GM23338 (cell line): Measurements from ENCODE around the gene RAD21L1. TPM values are rescaled to one million over a fixed set of nuclear protein-coding genes. Genes with fewer than 3 reads are reported as not detected.
A peak's percentile ranks its signal among the peaks of the same experiment; 100 is the strongest.

ENCODE experiments used
- ATAC-seq: fragments of 200-7000 bp; cut with Tn5 transposase; 3 replicates; pipeline ENCODE4 v1.9.1; 2020
- DNase-seq: peaks from one replicate; pipeline ENCODE4 v3.0.0-alpha.2; 2015; ENCODE audit warnings: low spot score
- H2AFZ ChIP-seq: fragments of 200-600 bp; sonication (generic); 2 replicates; pipeline ENCODE4 v1.8.0; 2016; ENCODE audit warnings: antibody characterized with exemption, mild to moderate bottlenecking, moderate library complexity
- H3F3A ChIP-seq: fragments of 200-600 bp; sonication (generic); replicated peaks from 2 replicates; pipeline ENCODE4 v1.8.0; 2017; ENCODE audit warnings: antibody characterized with exemption, mixed run types, low read depth
- H3K27ac ChIP-seq: fragments of 200-600 bp; sonication (generic); 2 replicates; pipeline ENCODE4 v1.6.1; 2016; ENCODE audit warnings: low read depth
- H3K27me3 ChIP-seq: fragments of 200-600 bp; sonication (generic); 2 replicates; pipeline ENCODE4 v1.8.0; 2016; ENCODE audit warnings: mild to moderate bottlenecking, mixed run types, moderate library complexity; ENCODE audit not compliant: insufficient read depth
- H3K36me3 ChIP-seq: fragments of 200-600 bp; sonication (generic); 2 replicates; pipeline ENCODE4 v1.8.0; 2016; ENCODE audit warnings: mild to moderate bottlenecking; ENCODE audit not compliant: insufficient read depth
- H3K4me1 ChIP-seq: fragments of 200-600 bp; sonication (generic); 2 replicates; pipeline ENCODE4 v1.8.0; 2016; ENCODE audit warnings: mild to moderate bottlenecking, moderate library complexity; ENCODE audit not compliant: insufficient read depth
- H3K4me2 ChIP-seq: fragments of 200-600 bp; sonication (generic); 2 replicates; pipeline ENCODE4 v1.7.1; 2017; ENCODE audit warnings: mixed run types
- H3K4me3 ChIP-seq: fragments of 200-600 bp; sonication (generic); 2 replicates; pipeline ENCODE4 v1.6.1; 2016; ENCODE audit warnings: mixed run types
- H3K79me2 ChIP-seq: fragments of 200-600 bp; sonication (generic); replicated peaks from 2 replicates; pipeline ENCODE4 v1.8.0; 2017; ENCODE audit warnings: mild to moderate bottlenecking; ENCODE audit not compliant: insufficient read depth
- H3K9me2 ChIP-seq: fragments of 200-600 bp; sonication (generic); 2 replicates; pipeline ENCODE4 v1.8.0; 2017; ENCODE audit not compliant: insufficient read depth
- H4K20me1 ChIP-seq: fragments of 200-600 bp; sonication (generic); replicated peaks from 2 replicates; pipeline ENCODE4 v1.8.0; 2017; ENCODE audit warnings: mild to moderate bottlenecking; ENCODE audit not compliant: insufficient read depth
- H3K27ac Mint-ChIP-seq: 2 replicates; pipeline ENCODE4 v1.8.0; 2020; ENCODE audit warnings: inconsistent platforms, mild to moderate bottlenecking, moderate library complexity, mixed read lengths
- H3K27me3 Mint-ChIP-seq: 3 replicates; pipeline ENCODE4 v1.8.0; 2022; ENCODE audit warnings: low read depth, mild to moderate bottlenecking, moderate library complexity, mixed read lengths, inconsistent platforms; ENCODE audit not compliant: insufficient read depth, poor library complexity
- H3K36me3 Mint-ChIP-seq: 3 replicates; pipeline ENCODE4 v1.8.0; 2021; ENCODE audit warnings: low read depth, mild to moderate bottlenecking, inconsistent platforms, moderate library complexity, mixed read lengths
- H3K4me1 Mint-ChIP-seq: 3 replicates; pipeline ENCODE4 v1.8.0; 2020; ENCODE audit warnings: mild to moderate bottlenecking, inconsistent platforms, mixed read lengths
- H3K4me3 Mint-ChIP-seq: 3 replicates; pipeline ENCODE4 v1.8.0; 2021; ENCODE audit warnings: moderate library complexity, mild to moderate bottlenecking, inconsistent platforms, mixed read lengths
- H3K9me3 Mint-ChIP-seq: 3 replicates; pipeline ENCODE4 v1.8.0; 2020; ENCODE audit warnings: moderate library complexity, mild to moderate bottlenecking, inconsistent platforms, mixed read lengths
- CREB1 ChIP-seq: fragments of 250-450 bp; sonication (Bioruptor Pico); IDR thresholded peaks from 2 replicates; pipeline ENCODE4 v1.5.0; 2020; ENCODE audit warnings: low read depth, mild to moderate bottlenecking, moderate library complexity
- CTCF ChIP-seq, 2 experiments: fragments of 200-600 bp in 1 of 2; sonication (generic) in 1 of 2; conservative IDR thresholded peaks; 2 replicates each; pipeline versions ENCODE4 v1.5.1 to v1.6.1; 2016 to 2017; ENCODE audit warnings: antibody characterized with exemption in 2 of 2, low read depth in 2 of 2, mild to moderate bottlenecking in 2 of 2, moderate library complexity in 1 of 2
- ETS1 ChIP-seq: IDR thresholded peaks from 2 replicates; pipeline ENCODE4 v1.6.1; 2016; ENCODE audit warnings: antibody characterized with exemption
- EZH2 ChIP-seq: fragments of 200-600 bp; sonication (generic); IDR thresholded peaks from one replicate; pipeline ENCODE4 v1.8.0; 2017; ENCODE audit warnings: antibody characterized with exemption, mild to moderate bottlenecking, low read depth; ENCODE audit not compliant: unreplicated experiment
- EZH2phosphoT487 ChIP-seq: fragments of 200-600 bp; sonication (generic); IDR thresholded peaks from one replicate; pipeline ENCODE4 v1.8.1; 2018; ENCODE audit warnings: antibody characterized with exemption; ENCODE audit not compliant: unreplicated experiment
- JUNB ChIP-seq: IDR thresholded peaks from one replicate; pipeline ENCODE4 v1.6.1; 2016; ENCODE audit warnings: antibody characterized with exemption; ENCODE audit not compliant: unreplicated experiment
- NANOG ChIP-seq: IDR thresholded peaks from 2 replicates; pipeline ENCODE4 v1.6.1; 2016; ENCODE audit warnings: antibody characterized with exemption, borderline replicate concordance
- REST ChIP-seq: IDR thresholded peaks from one replicate; pipeline ENCODE4 v1.6.1; 2018; ENCODE audit warnings: antibody characterized with exemption; ENCODE audit not compliant: unreplicated experiment
- ZNF331 ChIP-seq: fragments of 250-450 bp; sonication (Bioruptor Pico); IDR thresholded peaks from 2 replicates; pipeline ENCODE4 v1.5.0; 2020; ENCODE audit warnings: low read depth, mild to moderate bottlenecking, moderate library complexity
- polyA plus RNA-seq: library from polyadenylated mRNA; unstranded; fragments of >200 nt; fragmentation: Nextera tagmentation; extraction: Ambion mirVana; gene quantifications from 2 replicates; pipeline ENCODE4 v1.2.1, GENCODE V29; 2016
- total RNA-seq: library from RNA; depleted of rRNA; stranded (reverse); fragments of >200 nt; shearing (Covaris generic); gene quantifications from 2 replicates; pipeline ENCODE4 v1.2.3, GENCODE V29; 2014

RAD21L1 gene
- total and polyA plus RNA-seq, 2 experiments from 2014 or later, result 0.10 to 0.95 TPM

DNA sequence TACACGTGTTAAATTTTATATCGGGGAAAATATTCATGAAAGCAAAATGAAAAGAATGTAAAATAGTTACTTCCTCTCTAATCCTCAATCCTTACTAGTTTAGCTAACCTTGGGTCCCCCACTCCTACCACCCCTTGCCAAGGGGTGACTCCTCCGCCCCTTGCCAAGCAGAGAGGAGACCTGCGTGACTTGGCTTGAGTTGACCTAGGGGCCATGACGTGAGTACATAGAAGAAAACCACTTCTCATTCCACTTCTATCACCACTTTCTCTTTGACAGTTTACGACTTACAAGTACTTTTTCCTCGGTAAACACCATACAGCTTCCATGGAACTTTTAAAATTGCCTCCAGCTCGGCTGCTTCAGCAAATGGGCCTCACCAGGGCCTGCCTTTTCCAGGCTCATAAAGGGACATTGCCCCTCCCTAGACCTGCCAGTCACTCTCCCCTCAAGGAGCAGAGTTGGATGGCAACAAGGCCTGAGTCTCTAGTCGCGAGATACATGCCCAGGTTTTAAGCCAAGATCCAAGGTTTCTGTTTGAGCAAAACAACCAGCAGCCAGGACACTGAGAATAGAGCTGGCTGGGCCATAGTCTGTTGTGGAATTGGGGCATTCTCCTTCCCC is 73.2 kb downstream of the RAD21L1 start (continued):
- TF ChIP-seq CTCF (conservative IDR thresholded peaks at IDR 0.05; ENCODE audit: low read depth in 2 of 2), result no peak

DNA sequence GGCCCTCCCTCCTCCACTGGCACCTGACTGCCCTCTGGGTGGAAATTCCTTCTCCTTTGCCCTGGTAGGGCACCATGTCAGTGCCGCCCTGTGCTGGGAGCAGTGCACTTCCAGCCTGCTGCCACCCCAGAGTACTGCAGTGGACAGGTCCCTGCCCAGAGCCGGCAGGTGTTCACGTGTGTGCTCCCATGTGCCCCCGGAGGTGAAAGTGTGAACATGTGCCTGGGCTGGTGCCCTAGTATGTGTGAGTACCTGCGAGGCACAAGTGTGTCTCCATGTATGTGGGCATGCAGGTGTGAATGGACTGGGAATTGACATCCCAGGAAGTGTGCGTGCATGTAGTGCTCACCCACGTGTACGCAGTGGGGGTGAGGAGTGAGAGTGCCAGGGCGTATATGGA is 73.7 kb downstream of the RAD21L1 start:
- Mint-ChIP-seq H3K27me3 (peaks cover 6% of the 10 kb centered on the region), H3K27ac (no peak overlapping the region), H3K9me3 (no peaks in the 10 kb centered on the region), H3K4me3 (no peak overlapping the region), H3K36me3 (no peaks in the 10 kb centered on the region; the same call in 2 of the 3 replicates), H3K4me1 (peaks cover 8% of the 10 kb centered on the region)
- DNase-seq (peak; percentile 73), ATAC-seq (peak; percentile 77)
- no peaks in the 10 kb centered on the region for H3F3A ChIP-seq
- no peaks in the 10 kb centered on the region for H3K79me2 ChIP-seq
- H4K20me1 ChIP-seq, result no peaks in the 10 kb centered on the region
- no peak overlapping the region for H2AFZ ChIP-seq
- no peak overlapping the region for H3K4me3 ChIP-seq
- no peak overlapping the region for H3K4me2 ChIP-seq
- H3K27me3 ChIP-seq, result no peaks in the 10 kb centered on the region
- no peak for TF ChIP-seq CREB1
- no peak for TF ChIP-seq ZNF331 (CRISPR knock-in tag)
- no peak for TF ChIP-seq NANOG
- no peak for TF ChIP-seq ETS1
- TF ChIP-seq REST, result no peak
- peak; percentile 19 to 35; a peak in 2 of 4 replicates for TF ChIP-seq CTCF (conservative IDR thresholded peaks at IDR 0.05; ENCODE audit: low read depth in 2 of 2)
- no peak for TF ChIP-seq EZH2phosphoT487
- no peak for TF ChIP-seq JUNB
- no peak for TF ChIP-seq EZH2
- no peaks in the 10 kb centered on the region for H3K9me2 ChIP-seq
- no peaks in the 10 kb centered on the region for H3K36me3 ChIP-seq
- no peak overlapping the region for H3K27ac ChIP-seq
- no peaks in the 10 kb centered on the region for H3K4me1 ChIP-seq
